B cell (primary cell): ENCODE results near the gene OR10K2. TPM values are rescaled to one million over a fixed set of nuclear protein-coding genes. Genes with fewer than 3 reads are reported as not detected.

ENCODE experiments used
- ATAC-seq: fragments of 200-7000 bp; cut with Tn5 transposase; one replicate; pipeline ENCODE4 v1.10.0; 2021; ENCODE audit warnings: low read depth, mild to moderate bottlenecking, moderate number of reproducible peaks, moderate library complexity
- CTCF ChIA-PET: fragments of 350-600 bp; sonication (Branson Sonifier 250); formaldehyde crosslinking; loops from one replicate; lab custom pipeline; 2021; ENCODE audit warnings: antibody characterized with exemption, inconsistent platforms; lab: Charles Lee
- POLR2A ChIA-PET: fragments of 350-600 bp; sonication (Branson Sonifier 250); formaldehyde crosslinking; loops from one replicate; lab custom pipeline; 2021; ENCODE audit warnings: antibody characterized with exemption; lab: Charles Lee
- DNase-seq: peaks from one replicate; pipeline ENCODE4 v3.0.0; 2013
- H2AFZ ChIP-seq: 2 replicates; pipeline ENCODE4 v1.6.1; 2012; ENCODE audit warnings: mild to moderate bottlenecking, low read depth, low read length; ENCODE audit not compliant: insufficient read depth, poor library complexity, severe bottlenecking
- H3K27ac ChIP-seq, 2 donors: 1 replicate in 1 of 2; 2 replicates in 1 of 2; pipeline ENCODE4 v1.5.1; 2012 to 2013; ENCODE audit warnings: low read length in 2 of 2, mild to moderate bottlenecking in 2 of 2, moderate library complexity in 1 of 2
- H3K27me3 ChIP-seq, 4 experiments: fragments of 200-600 bp in 1 of 4; sonication (generic) in 1 of 4; replicated peaks in 1 of 4; 1 replicate in 2 of 4; 2 replicates in 2 of 4; pipeline versions ENCODE4 v1.6.1 to v1.7.0; 2013 to 2016; ENCODE audit warnings: low read length in 3 of 4, mild to moderate bottlenecking in 2 of 4, mixed read lengths in 1 of 4, moderate library complexity in 1 of 4; ENCODE audit not compliant: insufficient read depth in 4 of 4, control insufficient read depth in 3 of 4; ENCODE audit errors: control extremely low read depth in 1 of 4
- H3K36me3 ChIP-seq, 2 experiments: replicated peaks in 1 of 2; 1 replicate in 1 of 2; 2 replicates in 1 of 2; pipeline versions ENCODE4 v1.6.1 to v1.7.1; 2013; ENCODE audit warnings: low read length in 1 of 2; ENCODE audit not compliant: insufficient read depth in 2 of 2, control insufficient read depth in 1 of 2; ENCODE audit errors: control extremely low read depth in 1 of 2, extremely low read depth in 1 of 2
- H3K4me1 ChIP-seq, 2 donors: fragments of 200-600 bp in 1 of 2; sonication (generic) in 1 of 2; 1 replicate in 1 of 2; 2 replicates in 1 of 2; pipeline versions ENCODE4 v1.5.1 to v1.6.1; 2013 to 2017; ENCODE audit warnings: low read length in 2 of 2; ENCODE audit not compliant: control insufficient read depth in 2 of 2, insufficient read depth in 2 of 2
- H3K4me2 ChIP-seq: replicated peaks from 2 replicates; pipeline ENCODE3; 2012; ENCODE audit warnings: mild to moderate bottlenecking, low read depth, low read length; ENCODE audit not compliant: poor library complexity, severe bottlenecking
- H3K4me3 ChIP-seq, 5 experiments: fragments of 200-600 bp in 1 of 5; sonication (generic) in 1 of 5; 1 replicate in 3 of 5; 2 replicates in 2 of 5; pipeline versions ENCODE4 v1.5.1 to v1.7.0; 2011 to 2016; ENCODE audit warnings: low read length in 4 of 5, mild to moderate bottlenecking in 4 of 5, low read depth in 2 of 5, control low read depth in 1 of 5, moderate library complexity in 1 of 5; ENCODE audit not compliant: insufficient read depth in 1 of 5; ENCODE audit errors: control extremely low read depth in 1 of 5, extremely low read depth in 1 of 5
- H3K79me2 ChIP-seq: fragments of 200-600 bp; sonication (generic); one replicate; pipeline ENCODE4 v1.6.0; 2016; ENCODE audit warnings: low read length; ENCODE audit not compliant: control insufficient read depth, insufficient read depth
- H3K9ac ChIP-seq: fragments of 200-600 bp; sonication (generic); 2 replicates; pipeline ENCODE4 v1.6.1; 2017; ENCODE audit warnings: mild to moderate bottlenecking, low read length, moderate library complexity
- H3K9me3 ChIP-seq, 3 donors: one replicate each; pipeline versions ENCODE4 v1.6.1 to v1.7.1; 2013; ENCODE audit warnings: low read length in 2 of 3; ENCODE audit not compliant: control insufficient read depth in 2 of 3, insufficient read depth in 1 of 3; ENCODE audit errors: control extremely low read depth in 1 of 3
- H4K20me1 ChIP-seq: 2 replicates; pipeline ENCODE4 v1.6.0; 2012; ENCODE audit warnings: mild to moderate bottlenecking, low read length; ENCODE audit not compliant: insufficient read depth, control insufficient read depth, poor library complexity, severe bottlenecking
- H3K27ac Mint-ChIP-seq: one replicate; pipeline ENCODE4 v1.8.0; 2021; ENCODE audit warnings: mixed read lengths
- H3K27me3 Mint-ChIP-seq: one replicate; pipeline ENCODE4 v1.8.0; 2021; ENCODE audit warnings: mixed read lengths
- H3K4me1 Mint-ChIP-seq: one replicate; pipeline ENCODE4 v1.8.0; 2021; ENCODE audit warnings: mixed read lengths
- H3K4me3 Mint-ChIP-seq: one replicate; pipeline ENCODE4 v1.8.0; 2021; ENCODE audit warnings: mixed read lengths
- H3K9me3 Mint-ChIP-seq: one replicate; pipeline ENCODE4 v1.8.0; 2022; ENCODE audit warnings: mixed read lengths; ENCODE audit not compliant: insufficient read depth
- CTCF ChIP-seq: fragments of 200-600 bp; IDR thresholded peaks from one replicate; pipeline ENCODE4 v1.8.0; 2022; ENCODE audit warnings: antibody characterized with exemption, mild to moderate bottlenecking
- EZH2 ChIP-seq: IDR thresholded peaks from 2 replicates; pipeline ENCODE4 v1.6.1; 2012; ENCODE audit warnings: borderline replicate concordance, low read depth, mild to moderate bottlenecking, moderate library complexity, low read length; ENCODE audit not compliant: insufficient read depth, poor library complexity, severe bottlenecking
- WGBS: methylation state at CpG from one replicate; pipeline ENCODE4 v1.1.5; 2013; ENCODE audit warnings: missing lambda C conversion rate; ENCODE audit not compliant: insufficient coverage; 5-methylcytosine and 5-hydroxymethylcytosine counted together
- intact Hi-C: fragments of 100-400 bp; cut with micrococcal nuclease; formaldehyde crosslinking; loops from one replicate; pipeline ENCODE4 v1.10.0; 2022
- polyA minus RNA-seq: library from RNA; depleted of rRNA, polyadenylated mRNA; stranded (reverse); fragments of >200 nt; gene quantifications from 2 replicates; pipeline ENCODE4 v1.2.3, GENCODE V29; 2012
- polyA plus RNA-seq: library from polyadenylated mRNA; depleted of rRNA; stranded (reverse); fragments of >200 nt; gene quantifications from 2 replicates; pipeline ENCODE4 v1.2.3, GENCODE V29; 2012
- total RNA-seq, 2 donors: library from RNA; stranded (reverse); fragments of 120-200 nt in 1 of 2; gene quantifications; 1 replicate in 1 of 2; 2 replicates in 1 of 2; pipeline versions ENCODE4 v1.2.3 to v1.2.4, GENCODE V29; 2013 to 2022

Gene OR10K2
- total RNA-seq (not detected in 2 replicates), polyA plus RNA-seq (not detected in 2 replicates), polyA minus RNA-seq (not detected in 2 replicates)
- not detected for total RNA-seq (2013)

GRCh38 chr1:158426137-158426536 is at the start of gene OR10K2:
OR10K2 (minus strand) TSS chr1:158426237; CDS start chr1:158420866, 5,371 bp downstream.
- H3K79me2 ChIP-seq = no peaks in the 10 kb centered on the region
- no peaks in the 10 kb centered on the region for H3K9me3 ChIP-seq
- H3K4me1 ChIP-seq = no peaks in the 10 kb centered on the region
- Mint-ChIP-seq H3K4me3 (no peak within 1 kb of the TSS), H3K4me1 (no peaks in the 10 kb centered on the region), H3K9me3 (peaks cover 3% of the 10 kb centered on the region), H3K27me3 (peaks cover 7% of the 10 kb centered on the region), H3K27ac (no peak within 1 kb of the TSS)
- peaks cover 0 to 3% (median 0%) of the 10 kb centered on the region in 4 experiments for H3K27me3 ChIP-seq
- no peak within 1 kb of the TSS for H2AFZ ChIP-seq
- no peak within 1 kb of the TSS for H3K4me2 ChIP-seq
- CTCF ChIA-PET = no interaction called here
- POLR2A ChIA-PET = no interaction called here
- TF ChIP-seq CTCF = no peak
- TF ChIP-seq EZH2 = no peak
- no peak within 1 kb of the TSS for H3K27ac ChIP-seq
- H3K36me3 ChIP-seq = no peaks in the 10 kb centered on the region
- H3K9ac ChIP-seq = no peak within 1 kb of the TSS
- no CpG with 5 or more reads among the region's 1 CpG for WGBS
- no peaks in the 10 kb centered on the region for H4K20me1 ChIP-seq
- H3K4me3 ChIP-seq = no peak within 1 kb of the TSS
- intact Hi-C loops = no loop called here
- DNase-seq (no peak), ATAC-seq (no peak)

DNA sequence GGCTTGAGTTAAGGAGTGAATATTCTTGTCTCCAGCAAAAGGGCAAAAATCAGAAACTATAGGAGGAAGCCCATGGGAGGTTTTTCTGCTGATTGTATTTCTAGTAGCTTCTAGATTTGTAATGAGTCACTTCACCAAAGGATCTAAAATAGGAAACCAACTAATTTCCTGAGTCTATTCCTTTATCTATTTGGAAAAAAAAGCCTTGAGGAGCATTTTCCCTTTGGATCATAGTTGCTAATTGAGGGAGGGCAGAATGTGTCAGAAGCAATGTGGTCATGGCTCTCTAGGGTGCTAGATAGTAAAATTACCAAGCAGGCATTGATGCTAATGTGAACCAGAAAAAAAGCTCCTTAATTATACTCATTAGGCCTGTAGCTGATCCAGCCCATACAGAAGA is 45.9 kb upstream of the OR10K2 start, which contains the start of gene OR10R2:
Gene OR10R2 (plus strand): TSS at position 301 of the 400 bp plus-strand sequence. CDS start 106 bp downstream, outside the sequence.
- H3K4me1 Mint-ChIP-seq = no peaks in the 10 kb centered on the region
- no peak within 1 kb of the TSS for H3K9ac ChIP-seq
- ChIA-PET POLR2A (no interaction called here), CTCF (no interaction called here)
- H3K79me2 ChIP-seq = no peaks in the 10 kb centered on the region
- H3K4me1 ChIP-seq = no peaks in the 10 kb centered on the region
- intact Hi-C loops = no loop called here
- no peaks in the 10 kb centered on the region for H4K20me1 ChIP-seq
- no peaks in the 10 kb centered on the region for H3K36me3 ChIP-seq
- no peak within 1 kb of the TSS for H3K4me3 Mint-ChIP-seq
- TF ChIP-seq CTCF = no peak
- no peak for TF ChIP-seq EZH2
- ATAC-seq (no peak), DNase-seq (no peak)
- H3K4me3 ChIP-seq = no peak within 1 kb of the TSS
- no peaks in the 10 kb centered on the region for H3K9me3 Mint-ChIP-seq
- H3K27me3 Mint-ChIP-seq = peaks cover 23% of the 10 kb centered on the region
- no peak within 1 kb of the TSS for H3K27ac ChIP-seq
- no peak within 1 kb of the TSS for H3K4me2 ChIP-seq
- peaks cover 0 to 1% (median 0%) of the 10 kb centered on the region in 3 donors for H3K9me3 ChIP-seq
- H2AFZ ChIP-seq = no peak within 1 kb of the TSS
- peaks cover 0 to 3% (median 1%) of the 10 kb centered on the region in 4 experiments for H3K27me3 ChIP-seq
- no peak within 1 kb of the TSS for H3K27ac Mint-ChIP-seq
